GM19035 (cell line): ENCODE measurements around the gene PSMB2.
A peak's percentile ranks its signal among the peaks of the same experiment; 100 is the strongest.
"Not testable (repeated sequence)": the region's sequence is repeated elsewhere in the genome, so short reads cannot be mapped to it uniquely, and the experiment has no call there.

Experiments
- ATAC-seq: cut with Tn5 transposase; IDR thresholded peaks from one replicate; pipeline ENCODE4 v1.9.1; 2021; ENCODE audit not compliant: unreplicated experiment

PSMB2 gene

DNA sequence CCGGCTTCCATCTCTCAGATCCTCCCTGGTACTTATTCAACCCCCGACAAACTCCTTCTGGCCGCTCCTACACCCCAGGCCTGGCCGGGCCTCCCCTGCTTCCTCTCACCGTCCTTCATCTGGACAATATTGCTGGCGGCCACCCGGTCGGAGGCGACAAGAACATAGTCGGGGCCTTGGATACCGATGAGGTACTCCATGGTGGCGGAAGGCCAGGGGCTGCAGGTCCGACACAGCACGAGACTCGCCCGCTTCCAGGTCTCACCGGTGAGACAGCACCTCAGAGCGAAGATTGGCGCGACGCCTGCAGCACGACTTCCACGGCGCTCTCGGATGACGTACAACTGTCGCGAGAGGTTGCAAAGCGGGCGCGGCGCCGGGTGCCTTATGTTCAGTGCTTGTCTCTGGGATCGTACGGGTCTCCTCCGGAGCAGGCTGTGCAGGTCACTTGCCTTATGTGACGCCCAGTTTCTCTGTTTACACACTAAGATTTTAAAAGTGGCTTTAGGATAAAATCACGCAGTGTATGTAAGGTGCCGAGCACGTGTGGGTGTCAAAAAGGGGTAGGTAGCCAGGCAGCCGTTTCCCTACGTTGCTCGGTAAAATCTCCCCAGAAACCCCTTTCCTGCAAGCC is at the start of gene PSMB2:
Gene PSMB2, minus strand, starts transcription at position 294 of the 634 bp plus-strand sequence. Its CDS starts 94 bp downstream, at position 200.
- ATAC-seq: peak; percentile 89

DNA sequence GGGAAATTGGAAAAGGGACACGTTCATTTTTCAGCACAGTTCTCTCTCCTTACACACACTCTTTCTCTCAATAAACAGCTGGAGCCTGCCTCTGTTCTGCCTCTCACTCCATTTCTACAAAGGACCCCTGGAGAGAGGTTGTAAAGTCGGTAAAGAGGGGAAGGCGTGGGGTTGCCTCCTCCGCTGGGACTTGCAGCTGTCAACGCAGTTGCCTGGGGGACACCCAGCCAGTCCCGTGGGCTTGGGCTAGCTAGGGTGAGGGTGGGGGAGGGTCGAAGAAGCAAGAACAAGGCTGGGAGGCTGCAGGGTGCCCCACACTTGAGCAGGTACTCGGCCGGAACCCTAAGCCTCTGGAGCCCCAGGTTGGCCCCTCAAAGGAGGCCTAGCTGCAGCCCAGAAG is 49.8 kb upstream of the PSMB2 start:
- ATAC-seq: no peak

DNA sequence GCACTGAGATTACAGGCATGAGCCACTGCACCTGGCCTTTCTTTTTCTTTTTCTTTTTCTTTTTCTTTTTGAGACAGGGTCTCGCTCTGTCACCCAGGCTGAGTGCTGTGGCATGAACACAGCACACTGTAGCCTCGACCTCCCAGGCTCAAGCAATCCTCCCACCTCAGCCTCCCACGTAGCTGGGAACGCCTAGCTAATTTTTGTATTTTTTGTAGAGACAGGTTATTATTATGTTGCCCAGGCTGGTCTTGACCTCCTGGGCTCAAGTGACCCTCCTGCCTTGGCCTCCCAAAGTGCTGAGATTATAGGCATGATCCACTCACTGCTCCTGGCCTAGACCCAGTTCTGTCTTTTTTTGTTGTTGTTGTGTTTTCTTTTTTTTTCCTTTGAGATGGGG is 48.8 kb upstream of the PSMB2 start:
- ATAC-seq: not testable (repeated sequence)

DNA sequence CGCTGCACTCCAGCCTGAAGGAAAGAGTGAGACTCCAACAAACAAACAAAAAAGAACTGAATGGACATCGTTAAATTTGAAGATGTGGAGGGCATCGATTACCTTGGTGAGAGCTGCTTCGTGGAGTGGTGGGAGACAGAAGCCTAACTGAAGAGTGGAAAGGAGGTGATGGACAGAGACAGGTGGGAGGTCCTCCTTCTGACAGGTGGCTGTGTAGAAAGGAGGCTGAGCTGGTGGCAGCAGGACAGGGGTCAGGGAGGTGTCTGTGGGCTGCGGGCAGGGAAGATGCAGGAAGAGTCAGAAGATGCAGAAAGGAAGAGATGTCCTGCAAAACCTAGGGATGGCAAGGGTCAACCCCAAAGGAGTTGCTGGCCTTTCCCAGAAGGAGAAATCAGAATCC is 46.8 kb upstream of the PSMB2 start:
- no peak for ATAC-seq

DNA sequence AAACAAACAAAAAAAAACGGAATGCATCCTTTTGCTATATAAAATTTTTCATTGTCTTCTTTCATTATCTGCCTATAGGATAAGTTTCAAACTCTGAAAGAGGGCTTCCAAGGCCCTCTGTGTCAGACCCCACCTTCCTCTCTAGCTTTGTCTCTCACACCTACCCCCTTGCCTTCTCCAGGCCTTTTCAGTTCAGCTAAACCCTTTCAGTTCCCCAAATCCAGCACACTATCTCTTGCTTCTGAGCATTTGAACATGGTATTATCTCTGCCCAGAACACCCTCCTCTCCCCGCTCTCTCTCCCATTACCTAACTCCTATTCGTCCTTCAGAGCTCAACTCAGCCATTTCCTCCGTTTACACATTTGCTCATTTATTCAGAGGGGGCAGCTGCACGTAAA is 41.7 kb upstream of the PSMB2 start:
- ATAC-seq: no peak

DNA sequence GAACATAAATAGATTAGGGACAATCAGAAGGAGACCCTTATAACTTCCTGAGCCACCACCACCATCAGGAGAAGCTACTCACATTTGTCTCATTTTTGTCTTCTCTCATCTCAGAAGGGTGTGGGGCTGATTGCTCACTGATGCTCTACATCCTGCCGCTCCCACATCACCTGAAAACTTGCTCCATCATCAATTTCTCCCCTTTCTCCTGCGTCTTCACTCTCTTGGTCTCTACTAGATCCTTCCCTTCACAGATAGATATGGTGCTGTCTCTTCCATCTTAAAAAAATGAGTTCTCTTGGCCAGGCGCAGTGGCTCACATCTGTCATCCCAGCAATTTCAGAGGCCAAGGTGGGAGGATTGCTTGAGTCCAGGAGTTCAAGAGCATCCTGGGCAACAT is 38.9 kb upstream of the PSMB2 start:
- no peak for ATAC-seq

DNA sequence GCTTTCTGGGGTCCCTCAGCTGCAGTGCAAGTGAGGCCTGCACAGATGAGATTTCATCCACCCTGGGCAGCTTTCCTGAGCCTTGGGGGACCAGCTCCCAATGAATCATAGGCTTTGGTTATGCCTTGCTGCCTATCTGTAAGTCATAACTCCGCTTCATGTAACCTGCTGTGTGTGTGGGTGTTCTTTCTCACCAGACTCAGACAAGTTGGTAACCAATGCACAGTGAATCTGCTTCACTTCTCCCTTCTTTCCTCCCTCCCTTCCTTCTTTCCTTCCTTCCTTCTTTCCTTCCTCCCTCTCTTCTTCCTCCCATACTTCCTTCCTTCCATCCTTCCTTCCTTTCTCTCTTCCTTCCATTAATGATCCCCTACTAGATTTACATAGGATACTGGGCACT is 34.4 kb upstream of the PSMB2 start:
- no peak for ATAC-seq

DNA sequence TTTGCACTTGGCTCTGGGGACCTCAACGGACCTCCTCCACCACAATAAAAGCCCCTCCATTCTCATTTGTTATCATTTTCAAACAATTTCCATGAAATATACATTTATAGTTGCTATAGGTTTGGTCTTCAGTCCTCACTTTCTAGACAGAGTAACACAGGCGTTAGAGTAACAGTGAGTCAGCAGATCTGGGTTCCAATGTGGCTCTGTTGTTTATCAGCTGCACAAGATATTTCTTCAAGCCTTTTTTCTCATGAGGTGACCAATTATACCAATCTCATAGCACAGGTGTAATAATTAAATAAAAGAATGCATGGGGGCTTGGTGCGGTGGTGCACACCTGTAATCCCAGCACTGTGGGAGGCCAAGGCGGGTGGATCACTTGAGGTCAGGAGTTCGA is 32.8 kb upstream of the PSMB2 start:
- ATAC-seq: no peak

DNA sequence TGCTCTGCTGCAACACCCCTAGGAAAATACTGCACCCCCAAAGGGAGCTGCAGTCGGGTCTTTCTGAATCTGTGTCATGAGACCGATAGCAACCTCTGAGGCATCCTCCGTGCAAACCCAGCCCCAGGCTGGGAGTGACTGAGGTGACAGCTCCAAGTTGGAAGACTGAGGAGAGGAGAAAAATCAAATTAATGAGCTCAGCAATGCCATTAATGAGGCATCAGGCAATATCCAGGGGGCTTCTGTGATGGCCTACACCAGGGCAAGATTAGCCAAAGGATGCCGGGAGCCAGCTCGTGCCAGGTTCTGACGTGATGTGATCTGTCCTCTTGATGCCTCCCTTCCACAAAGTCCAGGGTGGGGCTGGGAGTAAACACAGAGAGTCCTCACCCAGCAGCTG is 30.8 kb upstream of the PSMB2 start:
- no peak for ATAC-seq

DNA sequence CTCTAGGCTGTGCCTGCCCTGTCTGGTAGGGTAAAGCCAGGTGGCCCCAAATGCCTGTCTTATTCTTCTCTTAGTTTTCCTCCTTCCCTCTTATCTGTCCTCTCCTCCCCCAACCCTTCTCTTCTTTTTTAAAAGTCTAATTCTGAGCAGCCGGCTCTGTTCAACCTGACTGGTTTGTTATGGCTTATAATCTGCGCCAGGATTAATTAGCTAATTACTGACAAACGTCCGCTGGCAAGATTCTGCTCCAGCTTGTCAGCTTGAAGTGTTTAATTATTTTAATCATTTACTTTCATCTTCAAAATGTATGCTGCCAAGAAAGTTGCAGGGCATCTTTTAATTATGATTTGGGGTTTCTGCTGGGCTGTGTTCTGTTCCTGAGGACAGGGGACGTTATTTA is 27.2 kb upstream of the PSMB2 start:
- ATAC-seq: no peak

DNA sequence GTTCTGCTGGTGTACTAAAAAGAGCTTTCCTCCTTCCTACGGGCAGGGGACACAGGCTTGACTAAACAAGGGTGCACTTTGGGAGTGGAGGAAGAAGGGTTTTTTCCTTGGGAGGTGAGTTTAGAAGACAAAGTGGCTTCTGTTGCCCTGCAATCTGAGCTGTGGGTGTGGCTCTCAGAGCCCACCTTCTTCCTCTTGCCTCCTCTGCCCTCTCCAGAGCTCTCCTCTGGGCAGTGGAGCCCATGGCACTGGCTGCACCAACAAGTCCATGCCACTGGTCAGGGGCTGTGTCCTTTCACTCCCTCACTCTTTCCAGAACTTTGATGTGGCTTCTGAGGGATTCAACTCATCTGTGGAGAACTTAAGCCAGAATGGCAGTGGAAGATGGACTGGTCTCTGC is 25.6 kb upstream of the PSMB2 start:
- no peak for ATAC-seq

DNA sequence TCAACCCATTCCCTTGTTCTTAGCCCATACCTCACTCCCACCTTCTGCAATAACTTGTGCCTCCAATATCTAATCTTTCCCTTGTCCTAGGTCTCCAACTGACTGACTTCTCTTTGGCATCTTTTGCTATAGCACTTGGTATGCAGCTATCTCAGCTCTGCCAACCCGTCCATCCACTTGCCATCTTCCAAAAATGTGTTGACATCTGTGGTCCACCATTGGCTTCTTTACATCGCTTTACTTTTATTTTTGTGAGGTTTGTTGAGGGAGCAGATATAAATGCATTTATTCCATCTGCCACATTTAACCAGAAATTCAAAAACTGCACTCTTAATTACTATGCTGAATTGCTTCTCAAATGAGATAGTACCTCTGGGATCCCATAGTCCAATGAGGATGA is 24.9 kb upstream of the PSMB2 start:
- ATAC-seq: no peak

DNA sequence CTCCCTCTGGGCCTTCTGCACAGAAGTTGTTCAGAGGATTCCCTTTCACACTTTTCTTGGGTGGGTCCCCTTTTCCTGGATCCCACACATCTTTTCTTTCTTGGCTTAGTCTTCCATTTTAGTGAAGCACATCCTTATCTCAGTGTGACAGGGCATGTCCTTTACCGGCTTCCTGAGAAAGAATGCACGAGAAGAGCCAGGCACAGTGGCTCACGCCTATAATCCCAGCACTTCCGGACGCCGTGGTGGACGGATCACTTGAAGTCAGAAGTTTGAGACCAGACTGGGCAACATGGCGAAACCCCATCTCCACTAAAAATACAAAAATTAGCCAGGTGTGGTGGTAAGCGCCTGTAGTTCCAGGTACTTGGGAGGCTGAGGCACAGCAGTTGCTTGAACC is 22.1 kb upstream of the PSMB2 start:
- ATAC-seq: no peak

DNA sequence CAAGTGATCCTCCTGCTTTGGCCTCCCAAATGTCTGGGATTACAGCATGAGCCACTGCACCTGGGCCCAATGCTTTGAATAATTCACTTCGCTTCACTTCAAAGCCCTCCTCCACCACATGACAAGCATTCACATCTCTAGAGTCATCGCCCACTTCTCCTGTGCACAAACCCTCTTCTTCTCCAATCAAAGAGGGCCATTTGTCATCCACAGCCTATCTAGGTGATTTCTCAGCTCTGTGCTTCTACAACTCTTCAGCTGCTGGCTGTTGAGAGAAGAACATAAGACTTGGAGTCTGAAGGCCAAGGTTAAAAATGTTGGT is 20.1 kb upstream of the PSMB2 start:
- no peak for ATAC-seq

DNA sequence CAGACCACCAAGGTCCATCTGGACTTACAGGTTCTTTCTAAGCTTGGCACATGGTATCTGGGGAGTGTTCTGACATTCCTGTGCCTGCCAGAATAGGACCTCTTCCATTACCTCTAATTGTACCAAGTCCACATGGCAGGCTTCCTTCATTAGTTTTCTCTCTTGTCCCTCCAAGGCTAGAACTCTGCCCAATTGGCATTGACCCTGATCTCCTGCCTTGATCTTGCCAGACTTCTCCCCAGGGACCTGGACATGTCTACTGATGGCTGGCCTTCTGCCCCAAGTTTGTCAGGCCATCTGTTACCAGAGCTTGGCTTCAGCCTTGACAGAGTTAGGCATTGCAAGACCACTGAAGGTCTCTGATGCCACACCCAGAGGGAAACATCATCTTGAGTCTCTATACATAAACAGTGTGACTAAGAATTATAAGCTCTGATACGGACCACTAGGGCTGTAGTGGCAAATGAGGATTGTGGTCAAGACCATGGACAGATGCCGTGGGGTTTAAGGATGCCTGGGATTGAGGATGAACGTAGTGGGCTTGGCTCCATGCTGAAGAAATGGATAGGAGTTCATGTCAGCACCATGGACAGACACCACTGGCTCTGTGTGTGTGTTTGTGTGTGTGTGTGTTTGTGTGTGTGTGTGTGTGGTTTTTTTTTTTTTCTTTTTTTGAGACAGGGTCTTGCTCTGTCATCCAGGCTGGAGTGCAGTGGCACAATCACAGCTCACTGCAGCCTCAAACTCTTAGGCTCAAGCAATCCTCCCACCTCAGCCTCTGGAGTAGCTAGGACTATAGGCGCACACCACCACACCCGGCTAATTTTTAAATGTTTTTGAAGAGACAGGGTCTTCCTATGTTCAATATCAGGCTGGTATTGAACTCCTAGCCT is 19.5 kb upstream of the PSMB2 start:
- ATAC-seq: no peak

DNA sequence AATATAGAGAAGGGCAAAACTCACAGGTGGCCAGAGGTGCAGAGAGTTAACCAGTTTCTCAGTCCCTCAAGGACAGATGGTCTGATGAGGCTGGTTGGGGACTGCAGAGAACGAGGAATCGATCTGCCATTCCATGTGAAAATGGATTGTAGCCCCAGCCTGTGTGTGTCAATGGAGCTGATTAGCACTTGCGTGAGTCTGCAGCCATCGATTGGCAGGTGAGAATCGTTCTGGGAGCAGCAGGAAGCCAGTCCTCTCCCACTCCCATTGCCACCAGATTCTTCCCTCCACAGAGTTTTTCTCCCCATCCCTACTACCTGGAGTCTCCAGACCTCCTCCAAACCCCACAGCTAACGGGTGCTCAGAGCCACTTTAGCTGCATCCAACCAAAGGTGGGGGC is 18.3 kb upstream of the PSMB2 start:
- ATAC-seq: no peak

DNA sequence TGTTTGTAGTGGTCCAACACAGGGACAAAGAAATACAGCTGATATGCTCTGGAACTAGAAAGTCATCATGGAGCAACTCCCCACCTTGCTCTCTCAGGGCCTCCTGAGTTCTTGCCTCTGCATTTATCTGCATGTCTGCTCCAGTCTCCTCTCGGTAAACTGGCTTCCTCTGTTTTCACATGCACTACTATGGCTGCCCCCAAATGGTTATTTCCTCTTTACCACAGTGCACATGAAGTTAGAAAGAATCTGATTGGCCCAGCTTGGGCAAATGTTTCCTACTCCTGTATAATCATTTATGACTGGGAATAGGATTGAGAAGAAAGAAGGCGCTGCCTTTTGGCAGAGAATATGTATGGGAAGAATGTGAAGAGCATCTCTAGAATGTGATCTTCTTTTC is 16.5 kb upstream of the PSMB2 start:
- no peak for ATAC-seq

DNA sequence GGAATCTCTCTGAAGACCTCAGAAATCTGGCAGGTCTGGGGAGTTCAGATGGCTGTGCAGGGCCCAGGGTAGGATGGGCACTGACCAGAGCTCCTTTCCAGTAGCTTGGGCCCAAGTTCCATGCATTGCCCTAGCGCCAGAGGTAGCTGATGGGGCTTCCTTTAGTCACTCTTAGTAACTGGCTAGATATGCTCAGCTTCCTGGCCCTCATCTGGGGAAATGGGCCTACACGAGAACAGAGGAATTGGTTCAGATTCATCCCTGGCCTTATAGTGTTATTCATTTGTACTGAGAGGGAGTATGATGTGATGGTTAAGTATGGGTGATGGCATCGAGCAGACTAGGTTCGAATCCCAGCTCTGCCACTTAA is 15.5 kb upstream of the PSMB2 start:
- no peak for ATAC-seq

DNA sequence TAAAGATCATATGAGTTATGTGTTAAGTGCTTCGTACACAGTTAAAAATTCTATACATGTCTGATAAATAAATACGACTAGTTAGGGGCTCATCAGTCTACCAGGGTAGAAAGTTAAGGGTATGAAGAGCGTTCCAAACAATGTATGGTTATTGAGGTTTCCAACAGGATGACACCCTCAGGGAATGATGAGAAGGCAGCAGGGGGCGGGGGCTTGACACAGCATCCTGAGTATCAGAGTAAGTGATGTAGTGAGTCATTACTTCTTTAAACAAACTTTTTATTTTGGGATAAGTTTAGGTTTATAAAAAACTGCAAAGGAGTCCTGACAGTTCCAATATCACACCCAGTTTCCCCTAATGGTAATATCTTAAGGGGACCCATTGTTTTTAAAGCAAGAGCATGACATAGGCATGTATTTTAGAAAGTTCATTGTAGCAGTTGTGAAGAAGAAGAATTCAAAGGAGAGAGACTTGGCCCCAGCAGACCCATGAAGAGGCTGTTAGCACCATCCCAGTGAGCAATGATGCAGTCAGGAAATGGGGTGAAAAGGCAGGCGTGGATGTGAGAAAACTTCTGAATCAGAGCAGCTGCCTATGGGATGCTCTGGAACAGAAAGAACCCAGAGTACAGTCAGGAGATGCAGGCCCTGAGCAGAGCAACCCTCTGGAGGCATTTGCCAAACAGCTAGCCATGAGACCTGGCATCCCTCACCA is 15.0 kb upstream of the PSMB2 start:
- ATAC-seq: no peak

DNA sequence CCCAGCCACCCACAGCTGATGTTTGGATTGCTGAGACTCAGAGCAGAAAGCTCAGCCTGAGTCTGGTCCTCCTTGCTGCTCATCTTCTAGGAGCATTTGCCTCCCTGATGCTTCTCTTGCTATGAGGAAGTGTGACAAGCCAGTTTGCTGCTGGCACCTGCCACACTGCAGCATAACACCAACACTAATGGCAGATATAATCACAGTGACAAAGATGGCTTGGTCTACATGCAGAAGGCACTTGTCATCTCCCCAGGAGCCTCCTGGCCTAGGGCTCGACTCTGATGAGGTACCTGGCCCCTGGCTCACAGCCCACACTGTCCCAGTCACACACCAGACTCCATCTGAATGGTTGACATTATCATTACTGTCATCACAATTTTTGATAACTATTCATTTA is 13.9 kb upstream of the PSMB2 start:
- no peak for ATAC-seq

DNA sequence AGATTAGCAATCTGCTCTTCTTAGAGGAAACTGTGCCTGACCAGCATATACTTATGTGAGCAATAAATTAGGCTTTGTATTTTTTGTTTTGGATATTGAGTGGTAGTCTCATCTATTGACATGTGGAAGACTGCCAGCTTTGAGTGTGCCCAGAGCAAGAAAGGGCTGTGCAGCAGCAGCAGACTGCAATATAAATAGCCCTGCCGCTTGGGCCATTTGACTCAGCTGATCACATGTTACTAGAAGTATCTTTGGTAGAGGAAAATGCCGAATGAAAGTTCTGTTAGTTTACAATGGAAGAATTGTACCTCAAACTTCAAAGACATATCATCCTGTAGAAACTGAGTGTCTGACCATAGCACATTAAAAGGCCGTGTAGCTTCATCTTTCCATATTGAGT is 9.1 kb upstream of the PSMB2 start:
- ATAC-seq: no peak

DNA sequence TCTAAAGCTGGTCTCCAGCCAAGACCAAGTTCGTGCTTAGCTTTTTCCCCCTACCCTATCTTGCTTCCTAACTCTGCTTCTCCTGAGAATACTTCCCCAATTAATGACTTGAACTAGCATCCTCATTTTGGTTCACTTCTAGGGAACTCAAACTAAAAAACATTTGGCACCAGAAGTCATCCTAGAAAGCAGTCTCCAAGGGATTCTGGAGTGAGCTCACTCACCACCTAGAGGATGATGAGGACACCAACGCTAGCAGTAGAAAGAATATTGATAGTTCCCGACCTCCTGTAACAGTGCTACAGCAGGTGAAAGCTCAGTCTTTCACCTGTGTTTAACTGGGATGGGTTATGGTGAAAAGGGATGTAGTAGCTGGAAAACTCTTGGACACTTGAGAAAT is 4.7 kb upstream of the PSMB2 start:
- no peak for ATAC-seq
